GM21825 (cell line): ENCODE measurements around the gene DLGAP4.

Experiments used
- ATAC-seq: cut with Tn5 transposase; IDR thresholded peaks from one replicate; pipeline ENCODE4 v1.9.1; 2021; ENCODE audit warnings: mild to moderate bottlenecking, moderate library complexity; ENCODE audit not compliant: unreplicated experiment

The DLGAP4 gene

DNA sequence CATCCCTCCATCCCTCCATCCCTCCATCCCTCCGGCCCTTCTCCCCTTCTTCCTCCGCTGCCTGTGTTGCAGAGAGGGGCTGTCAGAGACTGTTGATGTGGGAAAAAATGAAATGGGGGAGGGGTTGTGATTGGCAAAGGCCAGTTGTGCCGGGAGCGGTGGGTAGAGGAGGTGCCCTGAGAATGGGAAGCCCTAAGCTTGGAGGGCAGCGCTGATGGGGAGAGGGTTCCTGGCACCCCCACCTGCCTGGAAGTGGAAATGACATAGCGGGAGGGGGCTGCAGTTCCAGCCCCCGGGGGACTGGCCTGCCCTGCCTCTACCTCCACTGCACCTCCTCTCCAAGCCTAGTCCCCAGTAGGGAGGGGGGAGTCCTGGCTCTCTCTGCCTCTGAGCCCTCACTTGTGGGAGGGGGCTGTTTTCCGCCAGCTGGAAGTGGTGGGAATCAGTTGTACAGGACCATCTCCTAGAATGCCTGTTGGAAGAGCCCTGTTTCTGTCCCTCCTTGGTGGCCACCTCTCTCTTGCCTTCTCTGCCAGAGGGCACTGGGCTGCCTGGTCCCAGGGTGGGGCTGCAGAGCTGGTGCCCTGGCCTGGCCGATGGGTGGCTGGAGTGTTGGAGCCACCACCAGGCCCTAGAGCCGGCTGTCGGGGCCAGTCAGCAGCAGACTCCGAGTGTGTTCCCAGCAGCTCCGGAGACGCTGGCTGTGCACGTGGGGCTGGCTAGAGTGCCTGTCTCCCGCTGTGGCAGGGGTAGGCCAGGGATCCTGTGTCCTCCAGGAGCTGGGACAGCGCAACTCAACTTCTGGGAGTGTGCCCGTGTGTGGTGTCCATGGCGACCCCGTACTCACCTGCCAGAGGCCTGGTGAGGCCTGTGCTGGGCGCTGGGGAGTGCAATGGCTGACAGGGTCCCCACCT lies 1.5 kb downstream of the DLGAP4 start:
- ATAC-seq, result no peak

DNA sequence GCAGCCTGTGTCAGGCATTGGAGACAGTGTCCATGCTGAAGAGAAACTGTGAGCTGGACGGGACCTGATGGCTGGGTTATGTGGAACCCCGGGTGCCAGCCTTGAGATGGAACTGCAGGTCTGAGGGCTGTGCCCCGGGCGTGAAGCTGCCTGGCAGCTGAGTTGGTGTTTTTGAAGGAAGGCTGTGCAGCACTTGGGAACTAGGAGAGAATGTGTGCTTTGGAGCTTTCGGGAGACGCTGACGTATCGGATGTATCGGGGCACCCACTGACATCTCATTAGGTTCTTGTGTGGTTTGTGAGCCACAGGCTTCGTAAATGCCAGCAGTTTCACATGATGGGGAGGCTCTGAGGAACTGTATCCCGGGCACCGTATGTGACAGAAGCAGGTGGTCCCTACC lies 2.2 kb downstream of the DLGAP4 start:
- no peak for ATAC-seq

DNA sequence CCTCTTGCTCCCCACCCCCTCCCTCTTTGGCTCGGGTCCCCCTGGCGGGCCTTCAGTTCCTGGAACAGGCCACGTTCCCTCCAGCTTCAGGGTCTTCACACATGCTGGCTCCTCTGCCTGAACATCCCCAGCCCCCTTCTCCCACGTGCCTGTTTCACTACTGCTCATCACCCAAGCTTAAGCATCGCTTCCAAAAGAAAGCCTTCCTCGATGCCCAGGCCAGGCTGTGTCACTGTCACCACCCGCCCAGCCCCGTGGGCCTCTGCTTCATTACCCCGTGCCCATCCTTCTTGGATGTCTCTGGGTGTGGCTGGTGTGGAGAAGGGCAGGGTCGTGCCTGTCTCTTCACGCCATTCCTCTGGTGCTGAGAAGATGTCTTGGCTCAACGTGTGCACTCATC lies 2.8 kb downstream of the DLGAP4 start:
- ATAC-seq, result no peak

DNA sequence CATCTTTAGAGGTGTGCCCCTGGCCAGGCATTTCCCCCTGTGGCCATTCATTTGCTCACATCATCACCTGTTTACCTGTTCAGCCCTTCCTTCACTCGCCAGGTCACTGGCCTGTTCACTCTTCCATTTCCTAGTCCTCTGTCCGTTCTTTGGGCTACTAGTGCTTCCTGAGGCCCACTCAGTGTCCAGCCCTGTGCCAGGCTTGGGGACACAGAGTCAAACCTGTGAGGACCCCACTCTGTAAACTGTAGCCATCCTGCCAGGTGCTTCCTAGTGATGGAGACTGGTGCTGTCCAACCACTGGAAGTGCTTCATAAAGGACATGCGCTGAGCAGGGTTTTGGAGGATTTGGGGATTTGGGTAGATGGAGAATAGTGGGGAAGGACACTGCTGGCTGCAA lies 3.5 kb downstream of the DLGAP4 start:
- no peak for ATAC-seq

DNA sequence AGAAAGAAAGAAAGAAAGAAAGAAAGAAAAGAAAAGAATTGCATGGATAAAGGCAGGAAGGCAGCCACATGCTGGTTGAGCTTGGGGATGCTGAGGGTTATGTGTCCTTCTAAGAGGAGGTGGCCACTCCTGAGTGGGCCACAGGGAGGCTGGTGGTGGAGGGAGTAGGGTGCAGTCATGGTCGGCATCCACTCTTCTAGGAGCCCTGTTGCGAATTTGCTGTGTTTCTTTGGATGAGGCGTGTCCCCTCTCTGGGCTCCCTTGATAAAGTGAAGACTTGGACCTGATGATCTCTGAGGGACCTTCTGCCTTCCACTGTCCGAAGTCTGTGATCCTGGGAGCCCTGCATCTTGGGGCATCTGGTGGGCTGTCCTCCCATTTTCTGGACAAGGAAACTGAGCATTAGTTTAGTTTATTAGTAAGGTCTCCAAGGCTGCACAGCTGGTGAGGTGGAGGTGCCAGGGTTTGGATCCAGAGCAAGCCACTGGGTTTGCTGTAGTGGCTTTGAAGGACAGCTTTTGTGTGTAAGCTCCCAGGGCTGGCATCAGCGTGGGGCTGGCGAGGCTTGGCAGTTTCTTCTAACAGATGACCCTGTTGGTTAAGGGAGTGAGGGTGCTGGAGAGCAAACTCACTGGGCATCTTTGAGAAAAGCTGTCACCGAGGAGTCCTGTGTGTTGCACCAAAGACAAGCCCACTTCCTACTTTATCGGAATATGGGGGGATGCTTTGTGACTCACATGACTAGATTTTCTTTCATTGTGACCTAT lies 4.3 kb downstream of the DLGAP4 start:
- no peak for ATAC-seq

DNA sequence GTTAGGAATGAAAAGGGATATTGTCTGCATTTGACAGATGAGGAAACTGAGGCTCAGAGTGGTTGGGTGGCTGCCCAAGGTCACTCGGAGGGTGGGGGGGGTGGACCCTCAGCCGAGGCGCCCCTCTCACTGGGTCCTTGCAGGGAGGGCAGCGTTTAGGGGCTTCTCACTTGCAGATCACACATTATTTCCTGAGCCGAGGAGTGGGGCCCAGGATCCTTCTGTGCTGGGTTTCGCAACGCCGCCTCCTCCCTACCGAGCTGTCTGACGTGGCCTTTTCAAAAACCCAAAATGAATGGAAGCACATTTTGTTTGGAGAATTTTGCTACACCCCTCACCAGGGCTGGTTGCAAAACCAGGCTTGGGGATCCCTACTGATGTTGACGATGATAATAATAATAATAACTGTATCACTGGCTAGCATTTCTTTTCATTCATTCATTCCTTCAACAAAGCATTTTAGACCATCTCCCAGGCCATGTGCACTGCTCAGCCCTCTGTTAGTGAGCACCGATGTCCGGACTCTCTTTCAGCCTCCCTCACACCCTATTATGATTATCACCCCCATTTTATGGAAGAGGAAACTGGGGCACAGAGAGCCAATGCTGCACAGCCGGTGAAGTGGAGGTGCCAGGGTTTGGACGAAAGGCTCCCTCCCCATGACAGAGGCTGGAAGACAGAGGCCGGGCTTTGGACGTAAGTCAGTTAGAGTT lies 5.2 kb downstream of the DLGAP4 start:
- no peak for ATAC-seq

DNA sequence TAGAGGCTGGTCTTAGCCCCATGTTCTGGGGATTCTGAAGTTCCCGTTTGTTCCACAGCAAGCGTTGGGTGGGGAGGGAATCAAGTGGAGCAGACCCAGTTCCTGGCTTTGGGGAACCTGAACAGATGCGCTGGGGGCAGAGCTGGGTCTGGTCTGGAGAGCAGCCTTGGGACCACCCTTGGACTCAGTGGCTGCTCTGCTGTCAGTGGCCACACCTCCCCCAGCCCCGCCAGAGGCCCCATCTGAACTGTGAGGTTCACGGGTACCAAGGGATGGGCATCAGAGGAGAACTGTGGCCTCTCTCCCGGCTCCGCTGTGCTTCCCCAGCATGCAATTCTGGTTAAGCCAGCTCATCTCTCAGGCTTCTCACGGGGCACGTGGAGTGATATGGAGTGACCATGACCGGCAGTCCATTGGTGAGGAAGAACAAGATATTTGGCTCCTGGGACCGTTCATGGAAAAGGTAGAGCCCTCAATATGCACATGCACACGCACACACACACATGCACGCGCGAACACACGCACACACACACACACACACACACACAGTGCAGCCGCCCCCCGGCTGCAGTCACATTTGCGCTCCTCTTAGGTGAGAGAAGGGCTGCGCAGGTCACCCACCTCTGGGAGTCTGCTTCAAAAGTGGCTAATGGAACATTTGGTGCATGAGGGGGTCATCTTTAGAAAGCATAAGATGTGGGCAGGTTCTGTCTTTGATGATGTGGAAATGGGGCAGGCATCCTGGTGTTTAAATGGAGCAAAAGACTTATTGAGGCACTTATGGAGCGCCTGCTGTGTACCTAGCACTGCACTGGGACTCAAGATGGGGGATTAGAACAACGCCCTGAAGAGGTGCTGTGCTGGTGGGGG lies 6.0 kb downstream of the DLGAP4 start:
- no peak for ATAC-seq

DNA sequence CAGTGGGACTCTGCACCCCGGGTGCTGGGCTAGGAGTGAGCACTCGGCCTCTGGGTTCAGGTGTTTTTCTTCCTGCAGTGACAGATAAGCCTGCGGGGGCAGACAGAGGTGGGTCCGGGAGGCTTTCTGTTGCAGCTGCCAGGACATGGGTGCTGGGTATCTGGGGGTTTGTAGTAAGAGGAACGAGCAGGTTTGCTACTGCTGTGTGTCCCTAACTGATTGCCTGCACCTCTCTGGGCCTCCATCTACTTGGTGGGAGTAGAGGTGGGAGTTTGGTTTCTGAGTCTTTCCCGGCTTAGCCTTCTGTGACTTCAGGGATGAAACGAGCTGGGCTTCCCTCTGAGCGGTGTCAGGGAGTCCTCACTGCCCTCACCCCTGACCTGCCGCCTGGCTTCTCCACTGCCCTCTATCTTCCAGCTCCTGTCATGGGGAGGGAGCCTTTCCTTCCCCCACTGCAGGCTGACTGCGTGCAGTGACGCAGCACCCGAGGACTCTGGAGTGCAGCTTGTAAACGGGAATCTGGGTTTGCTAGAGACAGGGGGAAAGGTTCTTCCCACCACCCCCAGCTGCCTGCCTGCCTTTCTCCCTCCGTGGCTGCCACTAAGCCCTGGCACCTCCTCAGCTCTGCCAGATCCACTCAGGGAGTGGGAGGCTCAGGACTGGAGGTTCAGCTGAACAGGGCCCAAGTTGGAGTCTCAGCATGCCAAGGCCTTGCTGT lies 6.7 kb downstream of the DLGAP4 start:
- no peak for ATAC-seq

DNA sequence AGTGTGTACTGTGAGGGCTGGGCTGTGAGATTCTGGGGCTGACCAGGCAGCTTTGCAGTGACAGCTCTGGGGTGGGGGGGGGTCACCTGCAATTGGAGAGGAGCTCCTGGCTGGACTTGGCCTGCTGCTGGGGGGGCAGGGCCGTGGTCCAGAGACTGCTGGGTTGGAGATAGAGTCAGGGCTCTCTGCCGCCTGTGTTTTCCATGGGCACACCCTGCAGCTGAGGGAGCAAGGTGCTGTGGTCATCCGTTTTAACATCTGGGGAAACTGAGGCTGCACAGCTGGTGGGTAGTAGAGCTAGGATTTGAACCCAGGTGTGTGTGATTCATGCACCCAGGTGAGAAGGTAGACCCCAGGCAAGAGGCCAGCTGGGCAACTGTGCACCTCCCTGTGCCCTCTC lies 7.3 kb downstream of the DLGAP4 start:
- ATAC-seq, result no peak

DNA sequence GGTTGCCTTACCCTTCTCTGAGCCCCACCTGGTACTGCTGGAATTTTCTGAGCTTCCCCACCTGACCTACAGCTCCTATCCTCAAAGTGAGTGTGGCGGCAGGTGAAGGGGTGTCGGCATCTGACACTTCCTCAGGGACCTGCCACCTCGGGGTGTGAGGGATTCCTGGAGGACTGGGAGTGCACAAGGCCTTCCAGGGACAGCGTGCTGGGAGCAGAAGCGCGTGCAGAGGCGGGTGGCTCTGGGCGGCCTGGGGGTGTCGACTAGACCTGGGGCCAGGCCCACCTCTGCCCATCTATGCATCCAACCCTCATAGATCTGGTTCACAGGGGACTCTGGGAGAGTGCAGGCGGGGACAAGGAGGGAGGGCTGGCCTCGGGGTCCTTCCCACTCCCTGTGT lies 7.8 kb downstream of the DLGAP4 start:
- no peak for ATAC-seq

DNA sequence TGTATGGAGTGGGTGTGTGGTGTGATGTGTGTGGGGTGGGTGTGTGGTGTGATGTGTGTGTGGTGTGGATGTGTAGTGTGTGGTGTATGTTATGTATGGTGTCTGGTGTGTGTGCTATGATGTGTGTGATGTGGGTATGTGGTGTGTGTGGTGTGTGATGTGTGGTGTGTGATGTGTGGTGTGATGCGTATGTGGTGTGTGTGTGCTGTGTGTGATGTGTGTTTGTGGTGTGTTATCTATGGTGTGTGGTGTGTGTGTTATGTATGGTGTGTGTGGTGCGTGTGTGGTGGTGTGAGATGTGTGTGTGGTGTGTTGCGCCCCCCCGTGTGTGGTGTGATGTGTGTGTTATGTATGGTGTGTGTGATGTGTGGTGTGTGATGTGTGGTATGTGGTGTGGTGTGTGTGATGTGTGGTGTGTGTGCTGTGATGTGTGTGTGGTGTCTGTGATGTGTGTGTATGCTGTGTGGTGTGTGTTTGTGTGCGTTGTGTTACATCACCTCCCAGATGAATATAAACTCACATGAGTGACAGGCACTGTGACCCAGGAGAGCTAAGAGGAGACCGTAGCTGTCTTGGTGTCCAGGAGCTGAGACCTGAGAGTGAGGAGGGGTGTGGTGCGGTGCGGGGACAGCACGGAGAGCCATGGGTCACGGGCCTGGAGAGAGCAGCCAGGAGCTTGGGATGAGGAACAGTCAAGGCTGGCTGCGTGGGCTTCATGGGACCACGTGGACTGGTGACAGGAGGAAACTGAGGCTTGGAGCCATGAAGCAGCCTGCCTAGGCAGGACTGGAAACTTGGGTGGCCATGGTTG lies 8.8 kb downstream of the DLGAP4 start:
- ATAC-seq, result no peak

DNA sequence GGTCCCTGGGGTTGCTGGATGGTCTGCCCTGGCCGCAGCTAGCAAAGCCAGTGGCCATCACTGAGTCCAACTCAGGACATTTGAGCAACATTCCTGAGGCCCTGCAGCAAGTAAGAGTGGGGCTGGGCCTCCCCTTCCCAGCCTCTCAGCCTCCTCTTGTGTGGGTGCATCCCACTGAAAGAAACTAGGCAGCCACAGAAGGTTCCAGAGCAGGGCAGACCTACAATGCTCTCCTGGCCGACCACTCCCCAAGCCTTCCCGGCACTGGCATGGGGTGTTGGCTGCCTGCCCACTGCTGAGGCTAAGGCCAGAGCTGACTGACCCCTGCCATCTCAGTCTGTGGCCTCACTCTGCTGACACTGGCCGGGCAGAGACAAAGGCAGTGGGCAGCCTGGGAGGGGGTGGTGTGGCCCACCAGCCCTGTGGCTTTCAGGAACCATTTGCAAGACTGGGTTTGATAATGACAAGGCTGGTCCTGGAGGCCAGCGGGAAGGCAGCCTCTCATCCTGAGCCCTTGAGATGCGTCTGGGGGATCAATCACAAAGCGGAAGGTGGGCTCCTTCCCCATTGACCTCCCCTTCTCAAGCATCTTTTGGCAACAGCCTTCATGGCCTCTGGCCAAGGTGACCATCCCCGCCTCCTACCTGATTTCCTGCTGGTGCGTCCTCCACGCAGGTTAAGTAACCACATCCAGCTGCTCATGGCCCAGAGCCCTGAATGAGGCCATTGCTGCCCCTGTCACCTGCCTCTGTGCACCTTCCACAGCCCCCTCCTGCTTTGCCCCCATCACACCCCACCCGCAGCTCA lies 9.6 kb downstream of the DLGAP4 start:
- ATAC-seq, result no peak

DNA sequence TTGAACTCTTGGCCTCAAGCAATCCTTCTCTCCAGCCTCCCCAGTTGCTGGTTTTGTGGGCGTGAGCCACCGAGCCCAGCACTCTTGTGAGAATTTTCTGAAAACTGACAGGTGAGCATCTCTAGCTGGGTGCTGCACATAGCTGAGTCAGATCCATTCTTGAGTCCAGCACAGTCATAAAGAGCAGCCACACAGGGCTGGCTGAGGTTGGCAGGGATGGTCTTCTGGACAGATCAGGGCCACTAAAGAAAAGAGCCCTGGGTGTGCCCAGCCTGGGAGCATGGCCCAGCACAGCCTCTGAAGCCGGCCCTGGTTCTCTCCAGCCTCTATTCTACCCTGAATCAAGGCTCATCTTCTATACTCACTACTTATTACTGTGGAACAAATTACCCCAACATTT lies 11.5 kb downstream of the DLGAP4 start:
- ATAC-seq, result no peak

DNA sequence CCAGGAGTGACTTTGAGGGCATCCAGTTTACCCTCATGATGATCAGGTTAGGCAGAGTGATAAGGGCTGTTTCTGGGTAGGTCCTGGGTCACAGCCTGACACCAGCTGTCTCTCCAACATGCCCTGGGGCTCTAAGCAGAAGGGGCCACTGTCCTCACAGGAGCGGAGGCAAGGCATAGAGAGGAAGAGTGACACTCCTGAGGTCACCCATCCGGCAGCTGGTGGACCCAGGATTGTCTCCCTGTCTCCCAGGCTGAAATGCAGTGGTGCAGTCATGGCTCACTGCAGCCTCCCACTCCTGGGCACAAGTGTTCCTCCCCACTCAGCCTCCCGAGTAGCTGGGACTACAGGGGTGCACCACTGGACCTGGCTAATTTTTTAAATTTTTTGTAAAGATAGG lies 12.0 kb downstream of the DLGAP4 start:
- ATAC-seq, result no peak

DNA sequence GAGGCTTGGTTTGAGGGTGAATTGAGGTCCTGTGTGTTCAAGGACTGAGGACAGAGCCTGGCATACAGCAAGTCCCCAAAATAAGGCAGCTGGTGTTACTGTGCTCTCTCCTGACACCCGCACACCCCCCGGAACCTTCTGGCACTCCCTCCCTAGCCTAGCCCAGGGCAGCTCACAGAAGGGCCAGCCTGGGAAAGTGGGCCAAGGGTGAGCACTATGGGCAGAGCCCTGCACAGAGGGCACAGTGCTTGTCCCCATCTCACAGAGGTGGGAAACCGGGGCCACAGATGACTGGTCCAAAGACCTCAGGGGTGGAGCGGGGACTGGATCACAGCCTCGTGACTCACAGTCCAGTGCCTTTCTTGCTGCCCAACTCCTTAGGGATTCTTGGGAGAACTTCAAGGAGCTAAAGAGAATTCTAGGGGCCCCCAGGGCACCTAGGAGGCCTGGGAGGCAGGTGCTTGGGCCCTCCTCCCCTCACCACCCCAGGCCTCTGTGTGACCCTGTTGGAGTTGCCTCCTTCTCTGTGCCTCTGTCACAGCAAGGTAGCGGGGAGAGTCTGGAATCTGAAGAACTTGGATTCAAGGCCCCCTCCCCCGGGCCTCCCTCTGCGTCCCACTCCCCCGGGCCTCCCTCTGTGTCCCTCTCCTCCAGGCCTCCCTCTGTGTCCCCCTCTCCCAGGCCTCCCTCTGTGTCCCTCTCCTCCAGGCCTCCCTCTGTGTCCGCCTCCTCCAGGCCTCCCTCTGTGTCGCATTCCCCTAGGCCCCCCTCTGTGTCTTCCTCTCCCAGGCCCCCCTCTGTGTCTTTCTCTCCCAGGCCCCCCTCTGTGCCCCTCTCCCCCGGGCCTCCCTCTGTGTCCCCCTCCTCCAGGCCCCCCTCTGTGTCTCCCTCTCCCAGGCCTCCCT lies 13.5 kb downstream of the DLGAP4 start:
- no peak for ATAC-seq

DNA sequence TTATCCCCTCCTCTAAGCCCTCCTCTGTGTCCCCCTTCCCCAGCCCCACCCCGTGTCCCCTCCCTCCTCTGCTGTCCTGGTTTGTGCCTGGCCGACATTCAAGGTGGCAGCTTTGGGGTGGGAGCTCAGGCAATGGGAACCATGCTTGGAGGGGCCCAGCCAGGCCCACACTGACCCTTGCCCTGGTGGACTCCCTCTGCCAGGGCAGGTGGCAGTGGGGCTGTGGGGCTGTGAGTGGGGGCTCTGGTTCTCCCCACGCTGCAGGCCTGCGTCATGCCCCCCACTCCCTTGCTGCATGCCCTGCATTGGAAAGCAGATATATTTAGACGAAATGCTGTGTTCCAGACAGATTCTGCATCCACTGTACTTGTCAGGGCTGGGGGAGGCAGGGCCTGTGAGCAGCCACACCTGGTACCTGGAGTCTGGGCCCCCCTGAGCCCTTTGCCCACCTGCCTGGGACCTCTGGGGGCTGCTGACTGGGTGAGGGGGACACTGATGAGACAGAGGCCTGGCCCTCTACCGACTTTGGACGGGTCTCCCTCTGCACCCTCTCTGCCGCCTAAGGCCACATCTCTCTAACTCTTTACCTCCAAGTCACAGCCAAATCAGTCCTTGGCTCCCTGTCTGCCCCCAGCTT lies 14.2 kb downstream of the DLGAP4 start:
- no peak for ATAC-seq
